ENCODE data around the gene TCHP.
A peak's percentile ranks its signal among the peaks of the same experiment; 100 is the strongest.

Gene TCHP

DNA sequence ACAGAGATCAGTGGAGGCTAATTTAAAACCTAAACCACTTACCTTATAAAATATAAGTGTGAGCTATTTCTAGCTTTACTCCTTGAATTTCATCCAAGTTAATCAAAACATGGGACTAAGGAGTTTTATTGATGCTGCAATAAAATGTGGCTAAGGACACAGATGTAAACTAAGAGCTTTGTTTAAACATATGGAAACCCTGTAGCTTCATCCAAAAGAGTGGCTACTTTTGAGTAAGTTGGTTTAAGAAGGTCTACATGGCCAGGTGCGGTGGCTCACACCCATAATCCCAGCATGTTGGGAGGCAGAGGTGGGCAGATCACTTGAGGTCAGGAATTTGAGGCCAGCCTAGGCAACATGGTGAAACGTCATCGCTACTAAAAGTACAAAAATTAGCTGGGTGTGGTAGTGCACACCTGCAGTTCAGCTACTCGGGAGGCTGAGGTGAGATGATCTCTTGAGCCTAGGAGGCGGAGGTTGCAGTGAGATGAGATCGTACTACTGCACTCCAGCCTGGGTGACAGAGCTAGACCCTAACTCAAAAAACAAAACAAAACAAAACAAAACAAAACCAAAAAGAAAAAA lies 40.4 kb downstream of the TCHP start:
- DNase-seq, result no peak

DNA sequence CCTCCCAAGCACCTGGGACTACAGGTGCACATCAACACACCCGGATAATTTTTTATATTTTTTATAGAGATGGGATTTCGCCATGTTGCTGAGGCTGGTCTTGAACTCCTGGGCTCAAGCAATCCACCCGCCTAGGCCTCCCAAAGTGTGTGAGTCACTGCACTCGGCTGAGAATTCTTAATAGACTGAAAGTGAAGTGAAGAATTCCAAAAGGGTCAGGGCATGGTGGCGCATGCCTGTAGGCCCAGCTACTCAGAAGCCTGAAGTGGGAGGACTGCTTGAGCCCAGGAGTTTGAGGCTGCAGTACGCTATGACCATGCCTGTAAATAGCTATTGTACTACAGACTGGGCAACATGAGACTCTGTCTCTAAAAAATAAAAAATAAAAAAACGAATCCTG lies 43.7 kb downstream of the TCHP start:
- DNase-seq, result no peak

DNA sequence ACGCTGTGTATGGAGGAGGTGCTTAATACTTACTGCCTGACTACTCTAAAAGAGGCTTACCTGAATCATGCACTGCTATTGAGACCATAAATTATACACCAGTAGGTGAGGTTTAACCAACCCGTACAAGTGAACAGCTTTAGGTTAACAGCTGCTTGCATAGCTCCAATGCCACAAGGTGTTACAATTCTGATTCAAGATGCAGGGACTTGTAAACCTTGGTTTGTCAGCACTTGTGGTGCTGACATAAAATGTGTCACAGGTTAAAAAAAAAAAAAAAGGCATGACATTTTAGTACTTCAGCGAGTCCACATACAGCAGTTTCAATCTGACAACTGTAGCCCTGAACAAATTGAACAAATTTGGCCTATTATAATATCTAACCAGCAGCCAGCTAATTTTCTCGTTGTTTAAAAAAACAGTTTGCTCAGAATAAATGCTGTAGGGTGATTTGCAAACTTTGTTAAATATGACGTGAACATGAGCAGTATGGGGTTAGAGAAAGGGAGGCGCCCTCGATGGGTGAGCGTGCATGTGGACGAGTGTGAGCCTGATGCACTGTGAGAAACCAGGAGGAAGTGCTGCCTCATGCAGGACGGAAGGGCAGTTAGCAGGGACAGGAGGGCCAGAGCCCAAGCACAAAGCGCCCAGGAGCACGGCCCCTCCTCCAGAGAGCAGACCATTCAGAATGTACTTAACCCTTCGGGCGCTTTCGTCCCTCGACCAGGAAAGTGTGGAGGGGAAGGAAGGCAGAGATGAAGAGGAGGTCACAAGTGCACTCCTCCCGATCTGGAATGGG lies 44.7 kb downstream of the TCHP start:
- DNase-seq, result no peak

DNA sequence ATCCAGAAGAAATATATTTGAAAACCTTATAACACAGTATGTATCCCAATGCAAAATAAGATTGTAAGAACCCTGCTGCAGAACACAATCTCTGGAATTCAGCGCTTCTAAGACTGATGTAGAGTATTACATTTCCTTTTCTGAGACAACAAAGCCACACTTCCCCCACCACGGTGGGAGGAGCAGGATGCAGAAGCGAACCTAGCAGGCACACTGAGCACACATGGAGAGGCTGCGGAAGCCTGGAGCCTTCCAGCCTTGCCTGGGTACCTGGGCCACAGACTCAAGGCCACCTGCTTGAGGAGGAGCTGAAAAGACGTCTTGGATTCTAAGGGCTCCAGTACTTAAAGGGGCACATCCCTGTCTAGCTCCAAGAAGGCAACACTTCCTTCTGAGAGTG lies 46.4 kb downstream of the TCHP start:
- no peak for DNase-seq

GRCh38 chr12:109946913-109947312 lies 46.8 kb downstream of the TCHP start:
- no peak for DNase-seq

- no peak for DNase-seq
Observed at GRCh38 chr12:109947521-109947920, 47.4 kb downstream of the TCHP start.

DNA sequence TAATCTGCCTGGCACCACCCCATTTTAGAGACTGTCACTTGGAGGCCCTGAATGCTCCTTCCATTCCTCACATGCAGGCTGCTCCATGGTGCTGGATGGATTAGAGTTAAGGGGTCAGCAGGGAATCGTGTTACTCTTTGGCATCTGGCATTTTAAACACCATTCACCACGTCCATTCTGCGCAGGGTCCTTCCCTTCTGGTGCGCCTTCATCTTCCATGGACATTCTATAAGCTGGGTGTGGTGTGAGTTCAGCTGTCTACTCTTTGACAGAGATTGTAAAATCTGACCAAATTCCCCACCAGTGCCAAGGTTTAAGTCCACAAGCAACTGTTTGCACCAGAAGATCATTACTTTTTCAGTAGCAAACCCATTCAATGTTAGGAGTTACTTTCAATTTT lies 48.3 kb downstream of the TCHP start:
- no peak for DNase-seq

- DNase-seq, result no peak
Observed at GRCh38 chr12:109949089-109949488, 49.0 kb downstream of the TCHP start.

DNA sequence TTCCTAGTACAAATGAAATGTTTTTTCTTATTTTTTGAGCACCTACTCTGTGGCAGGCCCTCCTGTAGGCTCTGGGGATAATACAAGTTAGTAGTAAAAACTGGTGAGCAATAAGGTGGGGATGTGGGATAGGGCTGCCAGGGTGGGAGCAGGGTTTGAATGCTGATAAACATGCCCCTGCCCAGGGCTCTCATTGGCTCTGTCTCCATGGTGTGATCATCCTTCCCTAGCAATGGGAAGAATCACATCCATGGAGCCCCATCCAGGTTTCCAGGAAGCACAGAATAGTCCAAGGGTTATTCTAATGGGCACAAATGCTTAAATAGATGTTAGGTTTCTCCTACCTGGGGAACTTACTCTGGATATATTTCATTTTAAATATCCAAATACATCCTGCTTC lies 50.6 kb downstream of the TCHP start:
- DNase-seq, result no peak

GRCh38 chr12:109951136-109951535 lies 51.1 kb downstream of the TCHP start:
- no peak for DNase-seq

GRCh38 chr12:109951751-109952150 lies 51.7 kb downstream of the TCHP start:
- peak in 1 of 2 experiments; percentile 27 for DNase-seq

DNA sequence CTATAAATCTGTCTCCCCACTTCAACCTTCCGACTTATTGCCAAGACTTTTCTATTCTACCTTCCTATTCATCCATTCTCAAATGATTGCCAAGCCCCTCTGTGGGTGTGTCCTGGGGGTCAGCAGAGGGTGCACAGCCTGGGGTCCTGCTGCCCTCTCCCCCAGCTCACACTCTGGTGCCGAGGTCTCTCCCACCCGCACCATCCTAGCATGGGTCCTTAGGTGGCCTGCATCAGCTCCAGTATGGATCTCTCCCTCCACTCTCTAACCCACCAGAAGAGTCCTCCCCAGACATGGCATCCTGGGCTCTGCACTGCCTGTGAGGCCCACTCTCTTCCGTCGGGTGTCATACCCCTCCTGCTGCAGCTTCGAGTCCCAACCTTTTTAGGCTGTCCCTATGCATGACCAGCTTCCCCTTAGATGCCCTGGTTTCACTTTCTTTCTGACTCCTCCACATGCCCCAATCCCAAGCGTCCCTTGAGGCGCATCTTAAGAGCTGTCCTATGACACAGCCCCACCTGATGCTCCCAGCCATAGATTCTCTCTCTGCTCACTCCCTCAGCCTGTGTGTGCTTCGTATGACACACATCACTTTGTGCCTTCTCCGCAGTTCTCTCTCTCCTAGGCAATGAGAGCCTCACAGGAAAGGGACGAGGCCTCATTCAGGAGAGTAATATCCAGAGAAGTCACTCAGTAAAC lies 52.2 kb downstream of the TCHP start:
- DNase-seq, result no peak

- no peak for DNase-seq
Observed at GRCh38 chr12:109952873-109953272, 52.8 kb downstream of the TCHP start.

- DNase-seq, result no peak
Observed at GRCh38 chr12:109953656-109954055, 53.6 kb downstream of the TCHP start.

DNA sequence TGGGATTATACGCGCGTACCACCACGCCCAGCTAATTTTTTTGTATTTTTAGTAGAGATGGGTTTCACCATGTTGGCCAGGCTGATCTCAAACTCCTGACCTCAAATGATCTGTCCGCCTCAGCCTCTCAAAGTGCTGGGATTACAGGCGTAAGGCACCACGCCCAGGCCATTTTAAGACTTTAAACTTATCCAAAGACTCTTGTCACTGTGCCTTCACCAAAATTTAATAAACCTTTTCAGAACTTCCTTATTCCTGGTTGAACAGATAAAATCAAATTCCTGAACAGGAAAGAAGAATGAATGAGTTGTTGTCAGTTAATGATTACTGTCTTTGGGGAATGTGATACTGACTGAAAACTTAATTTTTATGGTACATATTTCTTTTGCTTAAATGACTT lies 58.3 kb downstream of the TCHP start:
- no peak for DNase-seq

GRCh38 chr12:109959411-109960093 lies 59.5 kb downstream of the TCHP start:
- DNase-seq, result no peak

DNA sequence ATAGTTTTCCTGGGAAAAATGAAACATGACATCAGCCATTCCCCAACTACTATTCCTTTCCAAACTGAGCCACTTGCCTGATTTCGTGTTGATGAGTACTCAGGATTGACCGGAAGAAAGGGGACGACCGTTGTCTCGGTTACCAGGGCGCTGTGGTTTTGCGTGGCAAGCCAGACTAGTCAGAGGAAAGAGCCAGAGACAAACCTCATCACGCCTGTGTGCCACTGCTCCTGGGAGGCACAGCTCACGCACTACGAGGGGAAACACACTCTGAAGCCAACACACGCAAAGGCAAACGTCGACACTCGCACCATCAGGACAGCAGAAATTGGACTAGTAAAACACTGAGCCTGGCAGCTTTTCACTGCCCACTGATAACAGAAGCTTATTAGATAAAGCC lies 61.1 kb downstream of the TCHP start:
- DNase-seq, result no peak

DNA sequence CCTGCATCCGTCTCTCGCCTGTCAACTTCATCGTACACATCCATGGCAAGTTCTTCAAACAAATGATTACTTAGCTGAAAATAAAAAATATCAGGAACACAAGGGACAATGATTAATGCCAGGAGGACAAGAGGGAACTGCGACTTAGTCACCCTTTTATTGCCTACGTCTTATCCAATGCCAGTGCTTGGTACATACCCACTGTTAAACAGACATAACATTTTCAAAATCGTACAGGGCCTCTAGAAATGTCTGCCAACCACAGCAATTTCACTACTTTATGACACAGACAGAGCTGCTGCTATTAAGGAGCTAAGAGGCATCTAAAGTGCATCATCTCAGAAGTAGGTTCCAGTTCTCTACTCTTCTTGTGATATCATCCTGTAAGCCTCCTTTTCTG lies 61.5 kb downstream of the TCHP start:
- no peak for DNase-seq

DNA sequence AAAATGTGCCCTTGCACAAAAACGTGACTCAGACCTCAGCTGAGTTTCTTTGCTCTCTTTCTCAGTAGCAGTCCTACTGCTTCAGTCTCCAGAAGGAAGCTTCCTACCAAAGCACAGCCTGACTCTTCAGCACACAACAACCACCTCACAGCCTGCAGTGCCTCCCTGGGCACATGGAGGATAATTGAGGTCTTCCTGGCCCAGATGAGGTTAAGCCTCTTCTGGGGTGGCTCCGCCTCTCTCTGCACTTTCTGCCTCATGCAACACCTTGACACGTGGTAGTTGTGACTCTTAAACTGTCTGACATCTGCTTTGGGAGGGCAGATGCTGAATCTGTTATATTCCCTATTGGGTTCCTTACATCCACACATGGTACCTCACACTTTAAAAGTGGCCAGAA lies 62.3 kb downstream of the TCHP start:
- no peak for DNase-seq

GRCh38 chr12:109963330-109963729 lies 63.3 kb downstream of the TCHP start:
- no peak for DNase-seq

GRCh38 chr12:109963743-109964429 lies 63.8 kb downstream of the TCHP start:
- DNase-seq, result no peak

DNA sequence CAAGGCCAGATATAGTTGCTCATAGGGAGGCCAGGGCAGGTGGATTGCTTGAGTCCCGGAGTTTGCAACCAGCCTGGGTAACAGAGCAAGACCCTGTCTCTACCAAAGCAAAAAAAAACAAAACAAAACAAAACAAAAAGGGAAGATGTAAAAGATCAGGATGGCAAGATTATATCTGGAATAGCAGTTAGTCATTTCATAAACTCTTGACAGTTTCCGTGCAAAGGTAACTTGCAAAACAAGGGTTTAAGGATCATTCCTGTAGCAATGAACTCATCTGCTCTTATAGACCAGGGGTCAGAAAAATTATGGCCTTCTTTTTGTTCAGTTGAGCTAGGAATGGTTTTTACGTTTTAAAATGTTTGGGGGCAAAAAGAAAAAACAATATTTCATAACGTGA lies 66.5 kb downstream of the TCHP start:
- DNase-seq, result no peak

Data from NCI-H2081 (cell line).